HG02885 (cell line): ENCODE data around the gene UBA5.
A peak's percentile ranks its signal among the peaks of the same experiment; 100 is the strongest.
"Not testable (repeated sequence)": the region's sequence is repeated elsewhere in the genome, so short reads cannot be mapped to it uniquely, and the experiment has no call there.

ENCODE experiments used
- ATAC-seq: cut with Tn5 transposase; IDR thresholded peaks from one replicate; pipeline ENCODE4 v1.9.1; 2021; ENCODE audit warnings: mild to moderate bottlenecking; ENCODE audit not compliant: unreplicated experiment, poor library complexity

The UBA5 gene

DNA sequence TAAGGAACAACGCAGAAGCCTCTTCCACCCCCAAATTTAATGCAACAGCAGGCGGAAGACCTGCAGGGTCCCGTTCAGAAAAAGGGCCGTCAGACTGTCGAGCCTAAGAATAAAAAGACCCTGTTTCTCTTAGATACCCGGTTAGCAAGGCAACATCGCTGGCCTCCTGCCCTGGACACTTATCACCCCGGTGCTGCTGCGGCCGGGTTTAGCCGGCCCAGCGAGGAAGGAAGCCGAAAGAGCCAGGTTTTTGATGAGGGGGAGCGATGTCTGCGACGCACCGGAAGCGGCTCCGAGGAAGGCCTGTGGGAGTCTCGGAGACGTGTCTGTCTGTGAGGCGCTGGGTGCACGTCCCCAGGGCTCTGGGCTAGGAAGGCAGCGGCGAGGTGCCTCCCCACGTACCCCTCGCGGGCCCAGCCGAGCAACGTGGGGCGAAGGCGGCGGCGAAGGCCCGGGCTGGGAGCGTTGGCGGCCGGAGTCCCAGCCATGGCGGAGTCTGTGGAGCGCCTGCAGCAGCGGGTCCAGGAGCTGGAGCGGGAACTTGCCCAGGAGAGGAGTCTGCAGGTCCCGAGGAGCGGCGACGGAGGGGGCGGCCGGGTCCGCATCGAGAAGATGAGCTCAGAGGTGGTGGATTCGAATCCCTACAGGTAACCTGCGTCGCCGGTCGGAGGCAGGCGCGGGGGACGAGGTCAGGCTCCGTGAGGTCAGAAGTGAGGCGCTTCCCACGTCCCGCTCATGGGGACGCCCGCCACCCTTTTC lies at the start of gene UBA5:
TSS of gene UBA5 (plus strand) at position 278 of the 759 bp plus-strand sequence. CDS start at position 487, 209 bp downstream.
- ATAC-seq = peak; percentile 77

- ATAC-seq = not testable (repeated sequence)
These were observed 44.8 kb upstream of the UBA5 start for GRCh38 chr3:132615301-132615700.

GRCh38 chr3:132615881-132616280 lies 44.2 kb upstream of the UBA5 start:
- no peak for ATAC-seq

DNA sequence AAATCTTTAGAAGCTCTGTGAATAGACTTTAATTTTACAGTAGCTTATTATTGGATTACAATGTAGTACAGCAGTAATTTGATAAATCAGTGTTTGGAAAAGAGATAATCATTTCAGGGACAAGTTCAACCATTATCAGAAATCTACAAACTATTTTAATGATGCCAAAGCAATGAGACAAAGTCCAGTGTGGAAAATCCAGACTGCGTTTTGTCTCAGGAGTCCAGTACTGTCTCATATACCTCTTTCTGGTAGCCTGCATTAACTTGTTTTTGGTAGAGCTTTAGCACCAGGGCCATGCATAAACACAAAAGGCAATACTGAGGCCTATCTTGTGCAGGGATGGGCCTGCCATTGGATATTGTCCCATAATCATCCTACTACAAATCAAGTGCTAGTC lies 43.3 kb upstream of the UBA5 start:
- ATAC-seq = no peak

DNA sequence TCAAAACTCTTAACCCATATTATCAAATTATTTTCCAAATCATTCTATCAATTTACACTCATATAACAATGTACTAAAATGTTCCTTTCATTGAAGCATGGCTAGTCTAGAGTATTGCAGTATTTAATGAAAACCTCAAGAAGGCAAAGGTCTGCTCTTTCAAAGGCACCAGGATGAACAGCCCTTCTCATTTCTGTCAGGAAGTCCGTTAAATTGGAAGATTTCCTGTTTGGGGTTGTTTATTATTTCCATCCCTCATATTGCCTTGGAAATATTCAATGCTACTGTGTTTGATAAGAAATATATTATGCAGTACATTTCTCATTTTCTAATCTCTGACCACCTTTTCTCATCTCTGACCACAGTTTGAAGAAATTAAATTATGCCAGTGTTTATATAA lies 38.0 kb upstream of the UBA5 start:
- no peak for ATAC-seq

GRCh38 chr3:132622761-132623160 lies 37.4 kb upstream of the UBA5 start:
- no peak for ATAC-seq

GRCh38 chr3:132623646-132624045 lies 36.5 kb upstream of the UBA5 start:
- no peak for ATAC-seq

DNA sequence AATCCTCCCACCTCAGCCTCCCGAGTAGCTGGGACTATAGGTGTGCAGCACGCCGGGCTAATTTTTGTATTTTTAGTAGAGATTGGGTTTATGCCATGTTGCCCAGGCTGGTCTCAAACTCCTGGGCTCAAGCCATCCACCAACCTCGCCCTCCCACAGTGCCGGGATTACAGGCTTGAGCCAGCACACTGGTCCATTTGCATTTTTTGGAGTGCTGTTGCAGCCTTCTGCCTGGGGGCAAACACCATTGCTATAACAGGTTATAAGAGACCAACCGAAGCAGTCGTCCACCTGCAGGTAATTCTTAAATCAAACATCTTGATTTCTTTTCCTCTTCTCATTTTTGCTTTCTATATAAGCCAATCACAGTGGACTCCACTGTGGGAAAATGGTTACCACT lies 35.3 kb upstream of the UBA5 start:
- no peak for ATAC-seq

DNA sequence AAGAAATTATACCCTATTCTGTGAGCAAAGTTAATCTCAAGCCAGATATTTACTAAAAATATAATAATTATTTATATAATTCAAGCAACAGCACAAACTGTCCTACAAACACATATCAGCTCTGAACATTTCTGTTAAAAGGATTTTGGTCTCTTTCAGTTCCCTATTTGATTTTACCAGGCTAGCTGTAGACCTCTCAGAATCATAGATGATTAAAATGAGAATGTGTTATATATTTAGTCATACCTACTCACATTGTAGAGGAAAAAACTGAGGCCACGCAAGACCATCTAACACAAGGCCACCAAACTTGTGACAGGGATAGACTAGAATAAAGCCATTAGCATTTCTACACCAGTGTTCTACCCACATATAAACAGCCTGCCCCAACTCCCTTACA lies 34.5 kb upstream of the UBA5 start:
- peak; percentile 92 for ATAC-seq

GRCh38 chr3:132626955-132627354 lies 33.2 kb upstream of the UBA5 start:
- no peak for ATAC-seq

GRCh38 chr3:132628157-132628556 lies 32.0 kb upstream of the UBA5 start:
- ATAC-seq = no peak

DNA sequence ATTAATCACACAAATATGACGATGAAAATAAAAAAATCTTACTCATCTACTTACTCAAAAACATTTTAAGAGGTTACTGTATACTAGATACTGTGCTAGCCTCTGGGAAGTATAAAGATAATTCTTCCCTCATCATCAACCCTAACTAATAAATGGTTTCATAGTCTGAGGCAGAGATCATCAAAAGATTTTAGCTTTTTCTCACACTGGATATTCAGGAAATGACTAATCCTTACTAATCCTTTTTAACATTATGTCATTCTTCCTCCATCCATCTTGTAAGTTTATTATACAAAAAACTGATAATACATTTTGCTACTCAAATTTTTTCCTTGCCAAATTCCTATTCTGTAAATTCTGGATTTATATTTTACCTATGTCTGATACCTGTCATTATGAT lies 30.2 kb upstream of the UBA5 start:
- no peak for ATAC-seq

DNA sequence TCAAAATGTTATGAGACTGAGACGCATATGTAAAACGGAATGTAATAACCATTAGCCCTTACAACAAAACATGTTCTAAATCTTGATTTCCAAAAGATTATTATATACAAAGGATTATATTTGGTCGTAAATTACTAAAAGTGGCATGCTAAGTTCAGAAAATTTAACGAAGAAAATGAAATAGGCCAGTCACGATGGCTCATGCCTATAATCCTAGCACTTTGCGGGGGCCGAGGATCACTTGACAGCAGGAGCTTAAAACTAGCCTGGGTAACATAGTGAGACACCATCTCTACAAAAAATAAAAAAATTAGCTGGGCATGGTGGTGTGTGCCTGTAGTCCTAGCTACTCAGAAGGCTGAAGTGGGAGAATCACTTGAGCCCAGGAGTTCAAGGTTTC lies 29.5 kb upstream of the UBA5 start:
- ATAC-seq = no peak

GRCh38 chr3:132635052-132635451 lies 25.1 kb upstream of the UBA5 start:
- ATAC-seq = no peak

DNA sequence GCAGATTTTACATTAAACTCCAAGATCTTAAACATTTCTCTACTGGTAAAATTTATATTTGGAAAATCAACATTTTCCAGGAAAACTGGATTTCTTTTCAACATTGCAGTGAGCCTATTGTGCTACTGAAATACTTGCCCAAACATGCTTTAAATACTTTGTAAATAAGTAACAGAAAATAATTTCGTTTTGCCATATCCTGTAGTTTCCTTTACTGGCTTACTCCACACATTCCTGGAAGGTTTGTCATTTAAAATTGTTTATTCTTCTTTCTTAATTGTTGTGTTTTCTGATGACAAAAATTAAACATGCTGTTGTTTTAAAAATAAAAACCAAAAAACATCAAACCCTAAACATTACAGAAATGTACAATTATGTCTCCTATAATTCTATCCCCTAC lies 22.5 kb upstream of the UBA5 start:
- no peak for ATAC-seq

DNA sequence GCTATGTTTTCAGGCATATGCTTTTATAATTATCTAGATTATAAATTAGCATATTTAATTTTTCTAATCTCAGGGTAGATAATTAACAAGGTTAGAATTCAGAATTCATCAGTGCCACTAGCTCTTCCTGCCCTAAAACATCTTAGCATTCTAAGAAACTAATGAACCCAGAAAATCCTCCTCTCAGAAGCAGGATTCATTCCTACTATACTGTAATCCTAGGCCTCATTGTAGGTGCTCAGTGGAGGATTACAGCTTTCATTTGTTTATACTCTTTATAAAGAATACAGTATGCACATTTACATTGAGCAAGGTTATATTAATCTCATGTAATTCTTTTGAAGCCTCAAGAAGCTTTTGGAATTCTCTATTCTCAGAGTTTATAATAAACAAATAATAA lies 21.4 kb upstream of the UBA5 start:
- ATAC-seq = no peak

DNA sequence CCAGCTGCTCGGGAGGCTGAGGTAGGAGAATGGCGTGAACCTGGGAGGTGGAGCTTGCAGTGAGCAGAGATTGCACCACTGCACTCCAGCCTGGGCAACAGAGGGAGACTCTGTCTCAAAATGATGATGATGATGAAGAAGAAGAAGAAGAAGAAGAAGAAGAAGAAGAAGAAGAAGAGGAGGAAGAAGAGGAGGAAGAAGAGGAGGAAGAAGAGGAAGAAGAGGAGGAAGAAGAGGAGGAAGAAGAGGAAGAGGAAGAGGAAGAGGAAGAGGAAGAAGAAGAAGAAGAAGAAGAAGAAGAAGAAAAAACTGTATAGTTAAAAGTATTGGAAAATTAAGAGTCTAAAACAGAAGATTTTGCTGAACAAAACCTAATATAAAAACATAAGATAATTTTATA lies 18.7 kb upstream of the UBA5 start:
- ATAC-seq = not testable (repeated sequence)

- peak; percentile 59 for ATAC-seq
These were observed 18.1 kb upstream of the UBA5 start for GRCh38 chr3:132641837-132642538.

- no peak for ATAC-seq
These were observed 17.6 kb upstream of the UBA5 start for GRCh38 chr3:132642539-132642847.

DNA sequence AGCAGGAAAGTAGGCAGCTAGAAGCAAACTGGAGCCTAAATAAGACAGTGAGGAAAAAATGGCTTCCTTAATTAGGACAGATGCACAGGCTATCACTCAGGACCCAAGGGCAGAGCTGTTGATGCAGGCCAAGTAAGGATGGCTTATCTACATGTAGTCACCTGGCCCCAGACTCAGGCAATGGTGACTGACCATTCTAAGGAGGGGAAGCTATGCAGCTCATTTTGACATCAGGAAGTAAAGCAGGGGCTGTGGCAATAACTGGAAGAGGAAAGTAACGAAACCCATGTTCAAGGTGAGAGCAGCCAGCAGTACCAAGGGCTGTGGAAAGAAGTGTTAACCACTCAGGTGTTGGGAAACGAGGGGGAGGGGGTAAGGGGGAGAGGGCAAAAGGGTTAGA lies 16.8 kb upstream of the UBA5 start:
- no peak for ATAC-seq

GRCh38 chr3:132645058-132645457 lies 15.1 kb upstream of the UBA5 start:
- ATAC-seq = no peak

DNA sequence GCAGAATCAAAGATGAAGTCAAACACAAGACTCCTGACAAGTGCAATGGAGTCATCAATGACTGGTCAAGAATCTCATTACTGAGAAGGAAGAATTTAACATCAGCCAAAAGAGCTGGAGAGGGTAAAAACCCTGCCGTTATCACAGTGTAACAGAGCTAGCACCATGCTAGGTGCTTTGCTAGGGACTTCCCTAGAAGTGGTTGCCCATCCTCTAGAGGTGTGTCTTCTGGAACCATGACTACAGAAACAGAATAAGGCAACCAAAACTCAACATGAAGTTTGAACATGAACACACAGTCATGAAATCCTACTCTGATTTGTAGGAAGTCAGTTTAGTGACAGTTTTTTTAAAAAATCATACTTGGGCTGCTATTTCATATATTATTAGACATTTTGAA lies 10.0 kb upstream of the UBA5 start:
- no peak for ATAC-seq
